Vagina (tissue), 2 donors: ENCODE results near the gene GNAT1. TPM values are rescaled to one million over a fixed set of nuclear protein-coding genes. Genes with fewer than 3 reads are reported as not detected.

Source experiments
- DNase-seq, 2 donors: peaks; one replicate each; pipeline ENCODE4 v3.0.0-alpha.2; 2017; ENCODE audit errors: extremely low spot score in 2 of 2
- H3K27ac ChIP-seq: fragments of 200-600 bp; sonication (generic); one replicate; pipeline ENCODE4 v1.5.1; 2019
- H3K27me3 ChIP-seq: fragments of 200-600 bp; sonication (generic); one replicate; pipeline ENCODE4 v1.5.1; 2019
- H3K36me3 ChIP-seq, 2 donors: fragments of 200-600 bp; sonication (generic); one replicate each; pipeline ENCODE4 v1.5.1; 2017 to 2019
- H3K4me1 ChIP-seq: fragments of 200-600 bp; sonication (generic); one replicate; pipeline ENCODE4 v1.5.1; 2019
- H3K4me3 ChIP-seq, 2 donors: fragments of 200-600 bp; sonication (generic); 1 replicate in 1 of 2; 2 replicates in 1 of 2; pipeline ENCODE4 v1.5.1; 2016 to 2019
- H3K9me3 ChIP-seq: fragments of 200-600 bp; sonication (generic); one replicate; pipeline ENCODE4 v1.5.1; 2019
- POLR2A ChIP-seq, 2 donors: fragments of 450-650 bp; IDR thresholded peaks; one replicate each; pipeline ENCODE4 v1.6.1; 2017; ENCODE audit warnings: antibody characterized with exemption in 2 of 2, mild to moderate bottlenecking in 2 of 2, moderate library complexity in 2 of 2
- POLR2AphosphoS5 ChIP-seq, 2 donors: sonication (generic); formaldehyde crosslinking; IDR thresholded peaks; one replicate each; pipeline ENCODE4 v1.9.0; 2017; ENCODE audit warnings: antibody characterized with exemption in 2 of 2, mild to moderate bottlenecking in 2 of 2, low read depth in 1 of 2; ENCODE audit not compliant: insufficient read depth in 1 of 2
- intact Hi-C: fragments of 100-400 bp; cut with DNase I; formaldehyde crosslinking; loops from one replicate; pipeline ENCODE4 v1.15.1; 2023
- total RNA-seq: library from RNA; depleted of rRNA; stranded (reverse); fragments of >200 nt; gene quantifications from one replicate; pipeline ENCODE4 v1.2.3, GENCODE V29; 2016
- TF ChIP-seq, protein P1 (sequence below), 3 experiments: fragments of 450-650 bp in 2 of 3; fragments of 200-600 bp in 1 of 3; sonication (generic) in 1 of 3; IDR thresholded peaks; one replicate each; pipeline ENCODE4 v1.5.1; 2017 to 2019; ENCODE audit warnings: antibody characterized with exemption in 3 of 3, mild to moderate bottlenecking in 2 of 3, moderate library complexity in 2 of 3

The GNAT1 gene
- total RNA-seq, 1 donor from 2014 or later = not detected

- no peaks in the 10 kb centered on the region for H3K27me3 ChIP-seq
- H3K9me3 ChIP-seq = no peaks in the 10 kb centered on the region
- no peak for DNase-seq
- intact Hi-C loops = no loop called here
- no peaks in the 10 kb centered on the region for H3K36me3 ChIP-seq
- no peak overlapping the region for H3K4me3 ChIP-seq
- peaks cover 32% of the 10 kb centered on the region for H3K4me1 ChIP-seq
- TF ChIP-seq POLR2AphosphoS5 (IDR thresholded peaks at IDR 0.05; ENCODE audit: insufficient read depth in 1 of 2, low read depth in 1 of 2) = no peak
- TF ChIP-seq, protein P1, sequence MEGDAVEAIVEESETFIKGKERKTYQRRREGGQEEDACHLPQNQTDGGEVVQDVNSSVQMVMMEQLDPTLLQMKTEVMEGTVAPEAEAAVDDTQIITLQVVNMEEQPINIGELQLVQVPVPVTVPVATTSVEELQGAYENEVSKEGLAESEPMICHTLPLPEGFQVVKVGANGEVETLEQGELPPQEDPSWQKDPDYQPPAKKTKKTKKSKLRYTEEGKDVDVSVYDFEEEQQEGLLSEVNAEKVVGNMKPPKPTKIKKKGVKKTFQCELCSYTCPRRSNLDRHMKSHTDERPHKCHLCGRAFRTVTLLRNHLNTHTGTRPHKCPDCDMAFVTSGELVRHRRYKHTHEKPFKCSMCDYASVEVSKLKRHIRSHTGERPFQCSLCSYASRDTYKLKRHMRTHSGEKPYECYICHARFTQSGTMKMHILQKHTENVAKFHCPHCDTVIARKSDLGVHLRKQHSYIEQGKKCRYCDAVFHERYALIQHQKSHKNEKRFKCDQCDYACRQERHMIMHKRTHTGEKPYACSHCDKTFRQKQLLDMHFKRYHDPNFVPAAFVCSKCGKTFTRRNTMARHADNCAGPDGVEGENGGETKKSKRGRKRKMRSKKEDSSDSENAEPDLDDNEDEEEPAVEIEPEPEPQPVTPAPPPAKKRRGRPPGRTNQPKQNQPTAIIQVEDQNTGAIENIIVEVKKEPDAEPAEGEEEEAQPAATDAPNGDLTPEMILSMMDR (IDR thresholded peaks at IDR 0.05) = no peak
- TF ChIP-seq POLR2A (IDR thresholded peaks at IDR 0.05) = no peak
- H3K27ac ChIP-seq = no peak overlapping the region
Observed at GRCh38 chr3:50230794-50231125, 39.4 kb downstream of the GNAT1 start.

DNA sequence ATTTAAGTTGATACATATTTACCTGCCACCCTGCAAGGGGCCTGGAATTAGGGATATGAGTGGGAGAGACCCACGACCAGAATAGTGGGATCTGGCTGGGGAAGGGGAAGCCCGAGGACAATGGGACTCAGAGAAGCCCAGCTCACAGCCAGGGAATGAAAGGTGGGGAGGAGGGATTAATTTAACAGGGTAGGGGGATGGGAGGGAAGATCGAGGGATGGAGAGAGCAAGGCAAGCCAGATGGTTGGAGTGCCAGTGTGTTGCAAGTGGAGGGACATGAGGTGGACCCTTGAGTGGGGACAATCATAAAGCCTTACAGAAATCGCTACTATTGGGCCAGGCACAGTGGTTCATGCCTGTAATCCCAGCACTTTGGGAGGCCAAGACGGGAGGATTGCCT is 40.2 kb downstream of the GNAT1 start:
- Histone ChIP-seq H3K4me3 (no peak overlapping the region), H3K4me1 (peaks cover 27% of the 10 kb centered on the region), H3K27me3 (no peaks in the 10 kb centered on the region), H3K27ac (no peak overlapping the region), H3K36me3 (no peaks in the 10 kb centered on the region), H3K9me3 (no peaks in the 10 kb centered on the region)
- DNase-seq = no peak
- TF ChIP-seq, protein P1 (IDR thresholded peaks at IDR 0.05) = no peak
- TF ChIP-seq POLR2AphosphoS5 (IDR thresholded peaks at IDR 0.05; ENCODE audit: insufficient read depth in 1 of 2, low read depth in 1 of 2) (no peak), POLR2A (IDR thresholded peaks at IDR 0.05) (no peak)
- intact Hi-C loops = no loop called here

- H3K4me3 ChIP-seq = no peak overlapping the region
- H3K27ac ChIP-seq = no peak overlapping the region
- DNase-seq = no peak
- no peaks in the 10 kb centered on the region for H3K27me3 ChIP-seq
- TF ChIP-seq, protein P1 (IDR thresholded peaks at IDR 0.05) = no peak
- TF ChIP-seq POLR2A (IDR thresholded peaks at IDR 0.05) (no peak), POLR2AphosphoS5 (IDR thresholded peaks at IDR 0.05; ENCODE audit: insufficient read depth in 1 of 2, low read depth in 1 of 2) (no peak)
- intact Hi-C loops = no loop called here
- H3K36me3 ChIP-seq = no peaks in the 10 kb centered on the region
- H3K9me3 ChIP-seq = no peaks in the 10 kb centered on the region
- H3K4me1 ChIP-seq = peaks cover 29% of the 10 kb centered on the region
Observed at GRCh38 chr3:50232303-50232702, 40.9 kb downstream of the GNAT1 start.

GRCh38 chr3:50233176-50233575 is 41.8 kb downstream of the GNAT1 start:
- intact Hi-C loops = no loop called here
- Histone ChIP-seq H3K4me3 (no peak overlapping the region), H3K4me1 (peaks cover 31% of the 10 kb centered on the region), H3K27ac (no peak overlapping the region), H3K27me3 (no peaks in the 10 kb centered on the region), H3K9me3 (no peaks in the 10 kb centered on the region), H3K36me3 (no peaks in the 10 kb centered on the region)
- no peak for TF ChIP-seq POLR2A (IDR thresholded peaks at IDR 0.05)
- TF ChIP-seq POLR2AphosphoS5 (IDR thresholded peaks at IDR 0.05; ENCODE audit: insufficient read depth in 1 of 2, low read depth in 1 of 2) = no peak
- TF ChIP-seq, protein P1 (IDR thresholded peaks at IDR 0.05) = no peak
- DNase-seq = no peak

- intact Hi-C loops = no loop called here
- TF ChIP-seq, protein P1 (IDR thresholded peaks at IDR 0.05) = no peak
- TF ChIP-seq POLR2A (IDR thresholded peaks at IDR 0.05) = peak in 1 of 2 donors; percentile 95
- peak; percentile 87 to 89 for TF ChIP-seq POLR2AphosphoS5 (IDR thresholded peaks at IDR 0.05; ENCODE audit: insufficient read depth in 1 of 2, low read depth in 1 of 2)
- peak; percentile 99 to 100 for DNase-seq
- Histone ChIP-seq H3K36me3 (no peaks in the 10 kb centered on the region), H3K27me3 (no peaks in the 10 kb centered on the region), H3K9me3 (no peaks in the 10 kb centered on the region), H3K4me3 (peak within 1 kb of the TSS; percentile 87 to 97), H3K4me1 (peaks cover 55% of the 10 kb centered on the region), H3K27ac (peak within 1 kb of the TSS; percentile 92)
Observed at GRCh38 chr3:50235716-50236483, 44.5 kb downstream of the GNAT1 start, which contains the start of gene GNAI2. Gene GNAI2 (plus strand): TSS chr3:50236204. CDS start chr3:50236336, 132 bp downstream.
